Activated naive CD4-positive, alpha-beta T cell treated with anti-CD3 and anti-CD28 coated beads, Interleukin-2, amount 50 U/mL, for 24 hours (primary cell): Measurements from ENCODE around the gene FAM229A.

Experiments
- H3K27ac Mint-ChIP-seq: one replicate; pipeline ENCODE4 v1.8.0; 2021; ENCODE audit warnings: mild to moderate bottlenecking, mixed read lengths
- H3K27me3 Mint-ChIP-seq: one replicate; pipeline ENCODE4 v1.8.0; 2021; ENCODE audit warnings: mixed read lengths
- H3K36me3 Mint-ChIP-seq: one replicate; pipeline ENCODE4 v1.8.0; 2021; ENCODE audit warnings: mixed read lengths
- H3K4me1 Mint-ChIP-seq: one replicate; pipeline ENCODE4 v1.8.0; 2021; ENCODE audit warnings: mixed read lengths
- H3K4me3 Mint-ChIP-seq: one replicate; pipeline ENCODE4 v1.8.0; 2021; ENCODE audit warnings: mild to moderate bottlenecking, mixed read lengths
- H3K9me3 Mint-ChIP-seq: one replicate; pipeline ENCODE4 v1.8.0; 2021; ENCODE audit warnings: mixed read lengths

The FAM229A gene

DNA sequence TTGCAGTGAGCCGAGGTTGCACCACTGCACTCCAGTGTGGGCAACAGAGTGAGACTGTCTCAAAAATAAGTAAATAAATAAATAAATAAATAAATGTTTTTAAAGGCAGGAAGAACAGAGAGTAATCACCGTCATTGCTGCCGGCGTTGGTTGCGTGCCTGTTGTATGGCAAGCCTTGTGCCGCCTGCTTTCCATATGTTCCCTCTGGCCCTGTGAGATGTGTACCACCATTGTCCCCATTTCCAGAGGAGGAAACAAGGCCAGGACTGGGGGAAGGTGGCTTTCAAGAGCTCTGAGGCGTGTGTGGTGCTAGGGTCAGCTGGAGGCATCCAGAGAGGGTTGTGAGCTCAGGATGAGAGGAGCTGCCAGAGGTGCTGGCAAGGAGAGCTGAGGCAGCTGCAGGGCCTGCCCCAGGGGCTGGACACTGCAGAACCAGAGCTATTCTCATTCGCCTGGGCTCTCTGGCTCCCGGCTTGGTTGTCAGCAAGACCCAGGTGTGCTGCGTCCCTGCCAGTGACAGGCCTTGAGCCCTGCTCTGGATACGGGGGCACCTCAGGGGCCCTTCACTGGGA is 21.0 kb downstream of the FAM229A start:
- no peaks in the 10 kb centered on the region for H3K36me3 Mint-ChIP-seq
- H3K27ac Mint-ChIP-seq: no peak overlapping the region

DNA sequence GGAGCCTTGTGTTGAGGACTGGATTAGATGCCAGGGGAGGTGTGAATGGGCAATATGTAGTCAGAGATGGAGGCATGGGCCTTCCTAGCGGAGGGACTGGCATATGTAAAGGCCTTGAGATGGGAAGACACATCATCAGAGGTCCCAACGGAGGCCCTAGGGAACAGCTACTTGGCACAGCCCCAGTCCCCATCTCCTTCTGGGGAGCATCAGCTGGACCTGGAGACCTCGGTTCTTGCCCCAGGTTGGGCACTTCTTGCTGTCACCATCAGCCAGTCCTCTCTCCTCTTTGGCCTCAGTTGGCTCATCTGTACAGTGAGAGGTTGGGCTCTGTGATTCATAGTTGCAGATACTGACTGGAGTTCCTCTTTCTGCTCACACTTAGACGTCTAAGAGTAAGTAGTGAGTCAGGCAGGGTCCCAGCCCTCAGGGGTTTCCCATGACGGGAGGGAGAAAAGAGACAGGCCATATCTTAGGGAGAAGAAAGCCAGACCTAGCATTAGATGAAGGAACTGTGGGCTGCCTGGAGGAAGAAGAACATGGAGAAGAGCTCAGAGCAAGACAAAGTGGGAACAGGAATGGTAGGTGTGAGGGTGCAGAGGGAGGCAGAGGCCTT is 22.8 kb downstream of the FAM229A start:
- H3K36me3 Mint-ChIP-seq: no peaks in the 10 kb centered on the region
- no peaks in the 10 kb centered on the region for H3K9me3 Mint-ChIP-seq
- H3K4me1 Mint-ChIP-seq: peaks cover 37% of the 10 kb centered on the region
- no peak overlapping the region for H3K4me3 Mint-ChIP-seq
- no peaks in the 10 kb centered on the region for H3K27me3 Mint-ChIP-seq
- peak overlapping the region; percentile 38 for H3K27ac Mint-ChIP-seq

More for the DNA sequence above, 21.0 kb downstream of the FAM229A start:
- peaks cover 44% of the 10 kb centered on the region for H3K4me1 Mint-ChIP-seq
- H3K4me3 Mint-ChIP-seq: no peak overlapping the region
- H3K27me3 Mint-ChIP-seq: no peaks in the 10 kb centered on the region
- H3K9me3 Mint-ChIP-seq: no peaks in the 10 kb centered on the region

DNA sequence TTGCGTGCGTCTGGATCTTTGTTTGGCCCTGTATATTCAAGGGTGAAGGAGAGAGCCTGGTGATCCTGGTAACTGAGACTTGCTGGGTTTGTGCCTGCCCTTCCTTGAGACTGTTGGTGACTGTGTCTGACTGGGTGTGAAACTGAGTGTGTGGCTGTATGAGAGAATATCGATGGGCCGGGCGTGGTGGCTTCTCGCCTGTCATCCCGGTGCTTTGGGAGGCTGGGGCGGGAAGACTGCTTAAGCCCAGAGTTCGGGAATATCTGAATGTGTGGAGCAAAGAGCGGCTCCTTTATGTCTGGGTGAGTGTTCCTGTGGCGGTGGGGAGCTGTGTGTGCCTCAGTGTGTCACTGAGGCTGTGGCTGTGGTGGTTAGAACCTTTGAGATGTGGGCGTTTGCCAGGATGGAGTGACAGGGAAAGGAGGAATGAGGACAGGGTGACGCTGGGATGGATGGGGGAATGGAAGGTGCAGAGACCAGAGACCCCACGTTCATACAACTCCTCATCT is 23.6 kb downstream of the FAM229A start:
- Mint-ChIP-seq H3K9me3 (no peaks in the 10 kb centered on the region), H3K4me1 (peaks cover 44% of the 10 kb centered on the region), H3K27ac (no peak overlapping the region), H3K4me3 (no peak overlapping the region), H3K36me3 (no peaks in the 10 kb centered on the region), H3K27me3 (no peaks in the 10 kb centered on the region)

DNA sequence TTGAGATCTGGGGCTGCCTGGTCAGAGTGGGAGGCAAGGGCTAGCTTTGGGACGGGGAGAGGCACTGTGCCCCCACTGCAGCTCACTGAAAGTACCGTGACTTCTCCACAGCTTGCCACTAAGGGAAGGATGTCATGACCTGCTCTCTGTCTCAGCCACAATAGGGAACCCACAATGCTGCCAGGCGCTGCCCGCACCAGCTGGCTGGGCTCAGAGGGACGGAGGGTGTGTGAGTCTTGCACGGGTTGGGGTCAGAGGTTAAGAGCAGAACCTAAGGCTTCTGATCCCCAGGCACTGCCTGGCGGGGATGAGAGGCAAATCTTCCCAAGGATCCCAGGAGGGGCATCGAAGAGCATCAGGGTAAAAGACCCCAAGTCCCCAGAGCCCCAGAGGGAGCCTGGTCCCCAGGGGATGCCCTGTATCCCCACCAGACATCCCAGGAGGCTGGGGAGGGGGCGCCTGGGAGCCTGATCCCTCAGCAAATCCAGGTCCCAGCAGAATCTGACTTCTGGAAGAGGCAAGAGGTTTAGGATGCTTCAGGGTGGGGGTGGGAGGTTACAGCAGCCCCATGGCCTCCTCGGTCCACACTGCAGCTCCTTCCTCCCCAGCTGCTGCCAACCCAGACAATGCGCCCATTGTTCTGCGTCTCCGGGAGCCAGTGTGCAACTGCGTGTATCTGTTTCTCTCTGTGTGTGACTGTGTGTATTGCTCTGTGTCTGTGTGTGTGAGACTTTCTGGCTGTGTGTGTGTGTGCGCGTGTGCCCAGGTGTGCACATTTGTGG is 24.2 kb downstream of the FAM229A start:
- H3K9me3 Mint-ChIP-seq: no peaks in the 10 kb centered on the region
- peak overlapping the region; percentile 36 for H3K27ac Mint-ChIP-seq
- no peaks in the 10 kb centered on the region for H3K27me3 Mint-ChIP-seq
- H3K4me3 Mint-ChIP-seq: no peak overlapping the region
- no peaks in the 10 kb centered on the region for H3K36me3 Mint-ChIP-seq
- H3K4me1 Mint-ChIP-seq: peaks cover 49% of the 10 kb centered on the region

DNA sequence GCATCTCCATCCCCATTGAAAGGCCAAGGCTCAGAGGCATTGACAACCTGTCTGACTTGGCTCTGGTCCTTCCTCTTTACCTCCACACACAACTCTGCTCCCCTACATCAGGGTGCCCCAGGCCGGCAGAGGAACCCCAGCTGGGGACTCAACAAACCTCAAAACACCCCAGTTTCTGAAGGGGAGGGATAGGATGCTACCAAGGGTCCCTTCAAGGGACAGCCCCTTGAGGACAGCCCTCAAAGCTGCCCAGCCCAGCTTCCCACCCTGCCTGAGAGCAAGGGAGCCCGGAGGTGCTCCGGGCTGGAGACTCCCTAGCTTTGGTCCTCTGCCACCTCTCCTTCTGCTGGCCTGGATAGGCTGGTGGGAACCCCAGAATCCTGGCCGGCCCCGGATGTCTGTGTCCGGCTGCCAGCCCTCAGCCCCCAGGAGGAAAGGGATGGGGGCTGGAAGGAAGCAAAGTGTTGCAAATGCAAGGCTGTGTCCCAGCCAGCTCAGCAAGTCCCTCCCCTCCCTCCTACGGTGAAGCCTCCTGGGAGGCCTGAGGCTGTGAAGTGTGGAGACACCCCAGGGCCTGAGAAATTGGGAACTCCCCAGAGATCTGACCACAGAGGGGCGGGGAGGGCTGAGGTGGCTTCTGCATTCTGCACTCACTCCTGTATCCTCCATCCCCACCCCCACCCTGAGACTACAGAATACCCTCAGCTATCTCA is 25.2 kb downstream of the FAM229A start:
- Mint-ChIP-seq H3K27ac (peak overlapping the region; percentile 74), H3K4me1 (peaks cover 49% of the 10 kb centered on the region), H3K27me3 (no peaks in the 10 kb centered on the region), H3K9me3 (no peaks in the 10 kb centered on the region), H3K4me3 (peak overlapping the region; percentile 71), H3K36me3 (no peaks in the 10 kb centered on the region)

DNA sequence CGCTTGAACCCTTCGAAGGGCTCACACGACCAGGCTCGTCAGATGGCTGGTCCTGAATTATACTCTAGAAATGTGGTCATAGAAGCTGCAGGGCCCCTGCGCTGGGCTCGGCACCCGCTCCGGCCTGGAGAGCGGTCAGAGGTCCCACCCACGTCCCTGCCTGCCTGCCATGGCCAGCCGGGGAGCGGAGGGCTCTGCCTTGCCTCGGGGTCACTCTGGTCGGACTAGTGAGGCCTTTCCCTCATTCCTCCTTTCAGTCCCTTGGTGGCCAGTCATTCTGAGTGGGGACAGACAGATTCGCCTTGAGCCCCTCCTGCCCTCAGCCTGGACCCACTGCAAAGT is 25.7 kb downstream of the FAM229A start:
- Mint-ChIP-seq H3K27me3 (no peaks in the 10 kb centered on the region), H3K4me3 (peak overlapping the region; percentile 71), H3K27ac (no peak overlapping the region), H3K36me3 (peaks cover 2% of the 10 kb centered on the region), H3K4me1 (peaks cover 49% of the 10 kb centered on the region), H3K9me3 (no peaks in the 10 kb centered on the region)

DNA sequence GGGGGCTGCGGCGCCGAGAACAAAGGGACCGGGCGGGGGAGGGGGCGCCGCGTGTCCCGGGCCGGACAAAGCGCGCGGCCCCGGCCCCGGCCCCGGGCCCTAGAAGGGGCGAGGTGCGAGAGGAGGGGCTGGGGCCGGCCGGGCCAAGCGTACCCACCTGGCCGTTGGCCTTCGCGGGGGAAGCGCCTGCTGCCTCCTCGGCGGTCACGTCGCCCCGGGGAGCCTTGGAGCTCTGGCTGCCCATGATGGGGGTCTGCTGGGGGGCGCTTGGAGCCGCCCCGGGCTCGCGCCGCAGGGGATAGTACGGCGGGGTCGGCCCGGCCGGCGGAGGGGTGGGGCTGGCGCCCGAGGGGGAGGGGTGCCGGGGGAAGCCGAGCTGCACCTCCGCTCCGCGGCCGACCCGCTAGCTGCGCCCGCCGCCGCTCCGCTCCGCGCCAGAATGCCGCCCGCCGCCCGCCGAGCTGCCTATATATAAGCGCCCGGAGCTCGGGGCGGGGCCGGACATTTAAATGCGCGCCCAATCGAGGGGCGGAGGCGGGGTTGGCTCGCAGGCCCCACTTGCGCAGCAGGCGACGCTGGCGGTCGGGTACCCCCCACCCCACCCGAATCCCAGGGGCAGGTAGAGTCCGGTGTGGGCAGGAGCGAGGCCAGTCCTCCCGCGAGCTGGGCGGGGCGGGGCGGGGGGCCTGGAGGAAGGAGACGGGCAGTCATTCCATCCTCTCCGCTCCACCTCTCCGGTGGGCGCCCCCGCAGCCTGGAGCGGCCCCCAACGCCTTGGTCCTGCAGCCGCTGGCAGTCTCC is 26.3 kb downstream of the FAM229A start, which contains the start of gene MARCKSL1:
Gene MARCKSL1, minus strand, starts transcription at position 444 of the 801 bp plus-strand sequence. Its CDS starts 200 bp downstream, at position 244.
- Mint-ChIP-seq H3K27ac (peak within 1 kb of the TSS; percentile 91), H3K4me1 (peaks cover 49% of the 10 kb centered on the region), H3K4me3 (peak within 1 kb of the TSS; percentile 91), H3K9me3 (no peaks in the 10 kb centered on the region), H3K27me3 (no peaks in the 10 kb centered on the region), H3K36me3 (peaks cover 4% of the 10 kb centered on the region)

DNA sequence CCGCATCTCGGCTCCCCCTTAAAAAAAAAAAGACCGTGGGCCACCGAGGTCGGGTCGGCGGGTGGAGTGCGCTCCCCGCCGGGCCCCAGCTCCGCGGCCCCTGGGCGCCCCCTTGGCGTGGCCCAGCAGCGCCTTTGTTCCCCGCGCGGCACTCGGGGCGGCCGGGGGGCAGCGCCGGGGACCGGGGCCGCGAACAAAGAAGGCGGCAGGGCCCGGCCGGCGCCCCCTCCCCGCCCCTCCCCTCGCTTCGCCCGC is 26.8 kb downstream of the FAM229A start:
- peaks cover 49% of the 10 kb centered on the region for H3K4me1 Mint-ChIP-seq
- peak overlapping the region; percentile 91 for H3K4me3 Mint-ChIP-seq
- no peaks in the 10 kb centered on the region for H3K9me3 Mint-ChIP-seq
- no peaks in the 10 kb centered on the region for H3K27me3 Mint-ChIP-seq
- H3K27ac Mint-ChIP-seq: no peak overlapping the region
- H3K36me3 Mint-ChIP-seq: peaks cover 4% of the 10 kb centered on the region

DNA sequence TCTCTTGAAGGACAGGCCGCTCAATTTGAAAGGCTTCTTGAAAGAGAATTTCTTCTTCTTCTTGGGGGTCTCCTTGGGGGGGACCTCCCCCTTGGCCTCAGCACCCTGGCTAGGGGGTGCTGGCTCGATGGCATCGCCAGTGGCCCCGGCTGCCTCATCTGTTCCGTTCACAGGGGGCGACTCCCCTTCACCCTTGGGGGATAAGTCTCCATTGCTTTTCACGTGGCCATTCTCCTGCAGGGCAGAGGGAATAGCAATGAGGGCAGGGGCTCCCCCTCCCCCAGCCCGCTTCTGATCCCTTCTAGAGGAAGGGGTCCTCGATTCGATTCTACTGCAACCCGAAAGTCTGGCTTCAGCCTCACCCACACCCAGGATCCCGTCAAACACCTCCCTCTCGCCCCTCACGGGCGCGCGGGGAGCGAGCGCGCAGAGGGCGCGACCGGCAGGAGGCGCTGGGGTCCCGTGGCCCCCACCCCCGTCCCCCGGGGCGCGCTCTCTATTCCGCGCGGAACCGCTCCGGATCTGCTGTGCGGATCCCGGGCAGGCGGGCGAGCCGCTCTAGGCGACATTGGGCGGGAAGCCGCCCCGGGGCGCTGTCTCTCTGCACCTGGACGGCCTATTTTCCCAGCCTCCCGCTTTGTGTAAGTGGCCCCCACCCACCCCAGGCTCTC is 27.3 kb downstream of the FAM229A start:
- Mint-ChIP-seq H3K4me1 (peaks cover 49% of the 10 kb centered on the region), H3K27me3 (no peaks in the 10 kb centered on the region)

DNA sequence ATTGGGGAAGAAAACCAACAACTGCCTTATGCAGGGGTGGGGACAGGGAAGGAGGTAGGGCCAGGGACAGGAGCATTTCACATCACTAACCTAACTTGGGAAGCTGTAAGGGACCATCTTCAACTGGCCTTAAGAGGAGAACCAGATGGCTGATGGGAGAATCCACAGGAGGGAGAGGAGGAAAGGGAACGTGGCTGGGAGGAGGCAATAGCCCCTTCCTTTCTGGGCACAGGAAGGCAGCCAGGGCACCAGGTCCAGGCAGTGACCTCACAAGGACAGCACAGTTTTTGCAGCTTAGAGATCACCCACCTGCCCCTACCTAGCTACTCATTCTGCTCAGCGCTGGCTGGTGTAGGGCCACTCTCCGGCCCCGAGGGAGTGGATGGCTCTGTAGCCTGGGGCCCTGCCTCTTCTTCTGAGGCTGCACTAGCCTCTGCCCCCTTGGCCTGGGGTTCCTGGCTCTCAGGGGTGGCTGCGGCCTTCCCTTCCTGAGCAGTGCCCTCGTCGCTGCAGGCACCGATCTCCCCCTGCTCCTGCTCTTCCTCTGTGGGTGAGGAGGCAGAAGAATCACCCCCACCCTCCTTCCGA is 27.9 kb downstream of the FAM229A start:
- no peaks in the 10 kb centered on the region for H3K27me3 Mint-ChIP-seq
- peaks cover 48% of the 10 kb centered on the region for H3K4me1 Mint-ChIP-seq
- peak overlapping the region; percentile 91 for H3K4me3 Mint-ChIP-seq
- H3K27ac Mint-ChIP-seq: peak overlapping the region; percentile 91
- peaks cover 7% of the 10 kb centered on the region for H3K36me3 Mint-ChIP-seq
- H3K9me3 Mint-ChIP-seq: no peaks in the 10 kb centered on the region

More for the DNA sequence above, 27.3 kb downstream of the FAM229A start:
- peak overlapping the region; percentile 91 for H3K27ac Mint-ChIP-seq
- peaks cover 4% of the 10 kb centered on the region for H3K36me3 Mint-ChIP-seq
- H3K4me3 Mint-ChIP-seq: peak overlapping the region; percentile 91
- H3K9me3 Mint-ChIP-seq: no peaks in the 10 kb centered on the region

DNA sequence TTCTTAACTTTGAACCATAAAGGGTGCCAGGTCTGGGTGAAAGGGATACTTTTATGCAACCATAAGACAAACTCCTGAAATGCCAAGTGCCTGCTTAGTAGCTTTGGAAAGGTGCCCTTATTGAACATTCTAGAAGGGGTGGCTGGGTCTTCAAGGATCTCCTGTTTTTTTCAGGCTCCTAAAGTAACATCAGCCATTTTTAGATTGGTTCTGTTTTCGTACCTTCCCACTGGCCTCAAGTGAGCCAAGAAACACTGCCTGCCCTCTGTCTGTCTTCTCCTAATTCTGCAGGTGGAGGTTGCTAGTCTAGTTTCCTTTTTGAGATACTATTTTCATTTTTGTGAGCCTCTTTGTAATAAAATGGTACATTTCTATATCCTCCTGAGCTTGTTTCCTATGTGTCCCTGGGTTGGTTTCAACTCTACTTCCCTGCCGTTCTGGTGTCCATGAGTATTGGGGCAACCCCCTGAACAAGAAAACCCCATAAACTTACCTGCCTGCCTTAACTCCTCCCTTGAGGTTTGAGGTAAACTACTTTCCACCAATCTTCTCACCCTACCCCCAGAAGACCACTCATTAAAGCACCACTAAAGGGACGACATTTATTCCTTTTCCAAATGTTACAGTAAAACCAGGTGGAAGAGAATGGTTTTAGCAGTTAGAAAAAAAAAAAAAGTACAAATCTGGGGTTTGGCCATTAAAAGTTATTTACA is 28.9 kb downstream of the FAM229A start:
- peaks cover 9% of the 10 kb centered on the region for H3K36me3 Mint-ChIP-seq
- H3K4me3 Mint-ChIP-seq: peak overlapping the region; percentile 58
- peak overlapping the region; percentile 57 for H3K27ac Mint-ChIP-seq
- H3K4me1 Mint-ChIP-seq: peaks cover 42% of the 10 kb centered on the region
- no peaks in the 10 kb centered on the region for H3K27me3 Mint-ChIP-seq
- H3K9me3 Mint-ChIP-seq: no peaks in the 10 kb centered on the region

DNA sequence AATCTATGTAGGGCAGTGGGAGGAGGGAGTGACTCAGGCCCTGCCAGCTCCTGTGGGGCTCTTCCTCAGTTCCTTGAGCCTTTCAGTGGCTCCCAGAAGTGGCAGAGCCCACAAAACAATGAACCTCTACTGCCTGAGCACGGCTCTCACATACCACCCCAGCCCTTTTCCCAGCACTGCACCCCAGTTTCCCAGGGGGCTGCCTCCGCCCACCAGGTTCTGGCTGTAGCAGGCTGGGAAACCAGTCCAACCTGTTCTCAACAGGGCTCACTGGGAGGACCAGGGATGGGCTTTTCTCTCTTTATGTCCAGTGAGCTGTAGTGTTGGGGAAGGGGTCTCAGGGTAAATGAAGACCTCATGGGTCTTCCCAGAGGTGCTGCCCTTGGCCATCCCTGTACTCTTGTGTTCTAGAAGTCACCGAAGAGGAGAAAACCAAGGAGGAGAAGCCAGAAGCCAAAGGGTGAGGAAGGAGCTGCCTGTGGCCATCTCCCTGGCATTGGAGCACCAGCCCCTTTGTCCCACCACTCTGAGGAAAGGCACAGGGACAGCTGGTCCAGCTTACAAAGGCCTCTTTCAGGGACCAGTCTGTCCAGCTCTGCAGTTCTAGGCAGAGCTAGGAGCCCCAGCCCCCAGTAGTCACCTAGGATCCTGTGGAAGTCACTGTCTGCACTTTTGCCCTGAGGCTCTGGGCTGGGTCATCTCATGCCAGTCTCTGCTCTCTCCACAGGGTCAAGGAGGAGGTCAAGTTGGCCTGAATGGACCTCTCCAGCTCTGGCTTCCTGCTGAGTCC is 29.8 kb downstream of the FAM229A start:
- Mint-ChIP-seq H3K4me3 (no peak overlapping the region), H3K27ac (peak overlapping the region; percentile 30)

DNA sequence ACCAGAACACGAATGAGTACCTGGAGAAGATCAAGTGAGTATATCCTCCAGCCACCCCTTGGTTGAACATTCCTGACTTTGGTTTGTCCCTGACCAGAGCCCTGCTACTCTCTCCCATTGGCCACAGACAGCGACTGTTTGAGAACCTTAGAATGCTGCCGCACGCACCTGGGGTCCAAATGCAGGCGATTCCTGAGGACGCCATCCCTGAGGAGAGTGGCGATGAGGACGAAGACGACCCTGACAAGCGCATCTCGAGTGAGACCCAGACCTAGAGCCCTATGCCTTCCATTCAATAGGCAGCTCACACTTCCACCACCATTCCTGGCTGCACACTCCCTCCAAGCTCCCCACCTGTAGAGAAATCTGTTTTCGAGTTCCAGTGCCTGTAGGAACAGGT is 30.7 kb downstream of the FAM229A start:
- no peak overlapping the region for H3K4me3 Mint-ChIP-seq
- H3K27me3 Mint-ChIP-seq: no peaks in the 10 kb centered on the region
- H3K27ac Mint-ChIP-seq: peak overlapping the region; percentile 31
- H3K9me3 Mint-ChIP-seq: no peaks in the 10 kb centered on the region
- peaks cover 13% of the 10 kb centered on the region for H3K36me3 Mint-ChIP-seq
- peaks cover 26% of the 10 kb centered on the region for H3K4me1 Mint-ChIP-seq

More for the DNA sequence above, 29.8 kb downstream of the FAM229A start:
- peaks cover 34% of the 10 kb centered on the region for H3K4me1 Mint-ChIP-seq
- peaks cover 11% of the 10 kb centered on the region for H3K36me3 Mint-ChIP-seq
- no peaks in the 10 kb centered on the region for H3K9me3 Mint-ChIP-seq
- no peaks in the 10 kb centered on the region for H3K27me3 Mint-ChIP-seq
